Measurements from ENCODE around the gene MEIOSIN. TPM values are rescaled to one million over a fixed set of nuclear protein-coding genes. Genes with fewer than 3 reads are reported as not detected.
A peak's percentile ranks its signal among the peaks of the same experiment; 100 is the strongest.
"Not testable (repeated sequence)": the region's sequence is repeated elsewhere in the genome, so short reads cannot be mapped to it uniquely, and the experiment has no call there.

MEIOSIN gene
- total RNA-seq, 1 donor from 2014 or later: not detected

DNA sequence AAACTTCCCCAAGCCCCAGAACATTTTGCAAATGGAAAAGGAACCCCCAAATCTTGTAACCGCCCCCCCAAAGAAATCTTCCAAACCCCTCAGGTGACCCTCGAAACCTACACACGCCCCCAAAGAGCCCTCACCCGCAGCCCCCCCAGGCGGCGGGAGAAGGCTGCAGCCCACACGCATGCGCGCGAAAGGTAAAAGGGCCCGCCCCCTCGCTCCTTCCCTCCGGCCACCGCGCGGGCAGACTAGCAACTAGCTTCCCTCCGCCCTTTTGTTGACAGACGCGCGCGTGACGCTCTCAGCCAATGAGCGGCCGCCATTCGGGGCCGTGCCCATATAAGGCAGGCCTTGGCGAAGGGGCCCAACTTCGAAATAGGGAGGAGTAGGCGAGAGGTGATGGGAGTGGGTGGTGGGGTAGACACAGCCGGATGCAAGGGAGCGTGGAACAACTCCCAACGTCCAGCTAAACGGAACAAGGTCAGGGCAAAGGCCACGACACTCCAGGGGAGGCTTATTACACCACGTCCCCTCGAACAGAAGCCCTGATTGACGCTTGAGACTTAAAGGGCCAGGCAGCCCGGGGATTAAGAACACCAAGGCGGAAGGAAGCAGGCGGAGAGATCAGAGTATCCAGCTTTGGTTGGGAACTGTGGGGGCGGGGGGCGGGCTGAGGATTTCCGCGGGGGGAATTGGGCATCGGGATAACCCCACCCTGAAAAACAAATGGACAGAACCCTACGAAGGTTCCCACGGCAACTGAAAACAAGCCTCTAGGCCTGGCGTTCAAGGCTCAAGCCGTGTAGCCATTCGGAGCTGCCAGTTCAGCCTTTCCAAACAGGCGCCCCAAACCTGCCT lies 15.9 kb upstream of the MEIOSIN start:
- Mint-ChIP-seq H3K9me3 (ENCODE audit: unreplicated experiment) (no peaks in the 10 kb centered on the region), H3K36me3 (ENCODE audit: unreplicated experiment) (peaks cover 11% of the 10 kb centered on the region), H3K4me1 (ENCODE audit: unreplicated experiment) (peaks cover 30% of the 10 kb centered on the region), H3K4me3 (ENCODE audit: unreplicated experiment) (peak overlapping the region; percentile 96), H3K27ac (ENCODE audit: unreplicated experiment) (peak overlapping the region; percentile 100), H3K27me3 (ENCODE audit: unreplicated experiment) (no peaks in the 10 kb centered on the region)
- peak; percentile 99 for DNase-seq (ENCODE audit: extremely low spot score, unreplicated experiment)
- no peak for TF ChIP-seq CTCF (IDR thresholded peaks at IDR 0.05)

- TF ChIP-seq CTCF (IDR thresholded peaks at IDR 0.05): no peak
- no peak for DNase-seq (ENCODE audit: extremely low spot score, unreplicated experiment)
- H3K4me1 Mint-ChIP-seq (ENCODE audit: unreplicated experiment): peaks cover 36% of the 10 kb centered on the region
- peak overlapping the region; percentile 96 for H3K4me3 Mint-ChIP-seq (ENCODE audit: unreplicated experiment)
- H3K36me3 Mint-ChIP-seq (ENCODE audit: unreplicated experiment): peaks cover 11% of the 10 kb centered on the region
- no peaks in the 10 kb centered on the region for H3K27me3 Mint-ChIP-seq (ENCODE audit: unreplicated experiment)
- H3K27ac Mint-ChIP-seq (ENCODE audit: unreplicated experiment): peak overlapping the region; percentile 100
- no peaks in the 10 kb centered on the region for H3K9me3 Mint-ChIP-seq (ENCODE audit: unreplicated experiment)
Measured at GRCh38 chr19:45717983-45718650, 15.1 kb upstream of the MEIOSIN start.

- Mint-ChIP-seq H3K4me1 (ENCODE audit: unreplicated experiment) (peaks cover 41% of the 10 kb centered on the region), H3K36me3 (ENCODE audit: unreplicated experiment) (peaks cover 11% of the 10 kb centered on the region)
- not testable (repeated sequence) for H3K4me3 Mint-ChIP-seq (ENCODE audit: unreplicated experiment); H3K27ac Mint-ChIP-seq (ENCODE audit: unreplicated experiment); H3K27me3 Mint-ChIP-seq (ENCODE audit: unreplicated experiment); DNase-seq (ENCODE audit: extremely low spot score, unreplicated experiment); H3K9me3 Mint-ChIP-seq (ENCODE audit: unreplicated experiment)
Measured at GRCh38 chr19:45720065-45720464, 13.2 kb upstream of the MEIOSIN start.

GRCh38 chr19:45728683-45729082 lies 4.6 kb upstream of the MEIOSIN start:
- not testable (repeated sequence) for H3K27me3 Mint-ChIP-seq (ENCODE audit: unreplicated experiment); H3K36me3 Mint-ChIP-seq (ENCODE audit: unreplicated experiment); H3K27ac Mint-ChIP-seq (ENCODE audit: unreplicated experiment); DNase-seq (ENCODE audit: extremely low spot score, unreplicated experiment); H3K9me3 Mint-ChIP-seq (ENCODE audit: unreplicated experiment); H3K4me3 Mint-ChIP-seq (ENCODE audit: unreplicated experiment)
- H3K4me1 Mint-ChIP-seq (ENCODE audit: unreplicated experiment): peaks cover 20% of the 10 kb centered on the region

DNA sequence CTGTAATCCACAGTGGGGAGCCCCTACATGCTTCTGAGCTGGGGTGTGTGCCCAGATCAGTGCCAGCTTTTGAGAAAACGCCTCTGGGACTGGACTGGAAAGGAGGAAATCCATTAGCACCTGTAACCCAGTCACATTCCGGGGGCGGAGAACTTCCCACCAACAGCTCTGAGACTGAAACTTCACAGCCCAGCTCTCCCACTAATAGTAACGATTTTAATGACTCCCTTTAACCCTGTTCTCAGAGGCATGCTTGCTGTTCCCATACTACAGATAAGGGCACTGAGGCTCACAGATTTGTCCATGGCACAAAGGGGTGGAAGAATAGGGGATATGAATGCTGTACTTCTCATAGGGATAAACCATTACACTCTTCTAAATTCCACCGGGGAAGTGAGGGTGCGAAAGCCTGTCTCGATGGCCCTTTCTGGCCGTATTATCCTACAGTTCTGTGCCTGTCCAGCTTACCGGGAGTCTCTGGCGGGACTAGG lies 3.4 kb upstream of the MEIOSIN start:
- Mint-ChIP-seq H3K4me3 (ENCODE audit: unreplicated experiment) (peak overlapping the region; percentile 90), H3K27me3 (ENCODE audit: unreplicated experiment) (no peaks in the 10 kb centered on the region), H3K4me1 (ENCODE audit: unreplicated experiment) (peaks cover 16% of the 10 kb centered on the region), H3K9me3 (ENCODE audit: unreplicated experiment) (no peaks in the 10 kb centered on the region), H3K27ac (ENCODE audit: unreplicated experiment) (peak overlapping the region; percentile 78), H3K36me3 (ENCODE audit: unreplicated experiment) (no peaks in the 10 kb centered on the region)
- DNase-seq (ENCODE audit: extremely low spot score, unreplicated experiment): no peak
- TF ChIP-seq CTCF (IDR thresholded peaks at IDR 0.05): no peak
